T-cell (primary cell): ENCODE data around the gene CRYGS. TPM values are rescaled to one million over a fixed set of nuclear protein-coding genes. Genes with fewer than 3 reads are reported as not detected.

ENCODE experiments used
- ATAC-seq, 4 experiments: fragments of 200-7000 bp in 3 of 4; fragments of 150-1000 bp in 1 of 4; cut with Tn5 transposase; replicated peaks in 1 of 4; 1 replicate in 3 of 4; 2 replicates in 1 of 4; pipeline ENCODE4 v1.10.0; 2021; ENCODE audit warnings: moderate library complexity in 3 of 4, mild to moderate bottlenecking in 2 of 4, moderate number of reproducible peaks in 1 of 4
- CTCF ChIA-PET, 2 donors: fragments of 300-600 bp; sonication (Branson Sonifier 250); formaldehyde crosslinking; loops; one replicate each; lab custom pipeline; 2022; ENCODE audit warnings: antibody characterized with exemption in 2 of 2; lab: Charles Lee
- POLR2A ChIA-PET, 2 donors: fragments of 300-600 bp; sonication (Branson Sonifier 250); formaldehyde crosslinking; loops; one replicate each; lab custom pipeline; 2022; ENCODE audit warnings: antibody characterized with exemption in 2 of 2; lab: Charles Lee
- DNase-seq, 35 experiments: peaks; one replicate each; pipeline versions ENCODE4 v3.0.0 to v3.0.0-alpha.2; 2013 to 2023
- H3K27ac ChIP-seq: one replicate; pipeline ENCODE4 v1.5.1; 2013; ENCODE audit warnings: low read length
- H3K27me3 ChIP-seq, 2 experiments: replicated peaks in 1 of 2; 1 replicate in 1 of 2; 2 replicates in 1 of 2; pipeline versions ENCODE4 v1.6.1 to v1.7.0; 2013; ENCODE audit warnings: low read length in 1 of 2, mixed read lengths in 1 of 2; ENCODE audit not compliant: control insufficient read depth in 2 of 2, insufficient read depth in 2 of 2; ENCODE audit errors: extremely low read depth in 1 of 2
- H3K36me3 ChIP-seq, 2 donors: 1 replicate in 1 of 2; 2 replicates in 1 of 2; pipeline versions ENCODE4 v1.6.1 to v1.7.0; 2013; ENCODE audit warnings: low read length in 1 of 2; ENCODE audit not compliant: control insufficient read depth in 2 of 2, insufficient read depth in 1 of 2; ENCODE audit errors: extremely low read depth in 1 of 2
- H3K4me1 ChIP-seq, 2 experiments: 1 replicate in 1 of 2; 2 replicates in 1 of 2; pipeline versions ENCODE4 v1.6.1 to v1.7.0; 2013; ENCODE audit warnings: low read length in 2 of 2, mixed read lengths in 1 of 2; ENCODE audit not compliant: insufficient read depth in 2 of 2, control insufficient read depth in 1 of 2; ENCODE audit errors: extremely low read depth in 1 of 2
- H3K4me3 ChIP-seq, 2 donors: 1 replicate in 1 of 2; 2 replicates in 1 of 2; pipeline versions ENCODE4 v1.5.1 to v1.7.0; 2013; ENCODE audit warnings: mild to moderate bottlenecking in 2 of 2, low read length in 1 of 2, moderate library complexity in 1 of 2; ENCODE audit not compliant: control insufficient read depth in 1 of 2; ENCODE audit errors: extremely low read depth in 1 of 2
- H3K9me3 ChIP-seq: 2 replicates; pipeline ENCODE4 v1.7.0; 2013
- H3K27ac Mint-ChIP-seq, 2 donors: one replicate each; pipeline ENCODE4 v1.8.0; 2020 to 2021; ENCODE audit warnings: mild to moderate bottlenecking in 2 of 2, mixed read lengths in 2 of 2
- H3K27me3 Mint-ChIP-seq, 2 donors: one replicate each; pipeline ENCODE4 v1.8.0; 2021 to 2022; ENCODE audit warnings: mixed read lengths in 2 of 2
- H3K36me3 Mint-ChIP-seq: one replicate; pipeline ENCODE4 v1.8.0; 2021; ENCODE audit warnings: mixed read lengths
- H3K4me1 Mint-ChIP-seq, 3 donors: one replicate each; pipeline ENCODE4 v1.8.0; 2020 to 2022; ENCODE audit warnings: mixed read lengths in 3 of 3, mild to moderate bottlenecking in 1 of 3
- H3K4me3 Mint-ChIP-seq, 3 donors: one replicate each; pipeline ENCODE4 v1.8.0; 2020 to 2022; ENCODE audit warnings: mild to moderate bottlenecking in 3 of 3, mixed read lengths in 3 of 3, moderate library complexity in 3 of 3
- H3K9me3 Mint-ChIP-seq, 3 donors: one replicate each; pipeline ENCODE4 v1.8.0; 2020 to 2022; ENCODE audit warnings: mixed read lengths in 3 of 3
- WGBS: methylation state at CpG from one replicate; pipeline ENCODE4 v1.1.5; 2013; ENCODE audit warnings: missing lambda C conversion rate; ENCODE audit not compliant: insufficient coverage; 5-methylcytosine and 5-hydroxymethylcytosine counted together
- total RNA-seq, 35 experiments: library from RNA in 6 of 35; stranded (reverse) in 6 of 35; fragments of 120-200 nt in 1 of 35; gene quantifications; one replicate each; pipeline versions ENCODE4 v1.2.1 to v1.2.4 and lab custom pipeline; 2013 to 2026

CRYGS gene
- total RNA-seq, 5 donors from 2014 or later (not counting 1 experiment from before 2014, with no cell fraction given) = 5.5 to 10.4 (median 7.8) TPM

GRCh38 chr3:186519021-186519658 lies 25.0 kb downstream of the CRYGS start:
- Mint-ChIP-seq H3K36me3 (no peaks in the 10 kb centered on the region), H3K27me3 (no peaks in the 10 kb centered on the region), H3K27ac (peak overlapping the region; percentile 65 to 88), H3K9me3 (no peaks in the 10 kb centered on the region), H3K4me3 (peak overlapping the region in 2 of 3 donors; percentile 22 to 39), H3K4me1 (peaks cover 62 to 78% (median 71%) of the 10 kb centered on the region in 3 donors)
- ChIA-PET CTCF (interaction anchor here (0.7 to 5.1 kb wide), 9 partner anchors 10 to 1301 kb away, joined by 3 to 51 read pairs (median 5); no protein-coding TSS in a partner anchor), POLR2A (interaction anchor here (0.6 to 1.5 kb wide), 8 partner anchors 14 to 587 kb away, joined by 3 to 5 read pairs (median 3); partner anchors contain the start of genes DNAJB11 (in 1 of the 2) and TRA2B (in 1 of the 2))
- no peaks in the 10 kb centered on the region for H3K36me3 ChIP-seq
- H3K27ac ChIP-seq = peak overlapping the region; percentile 95
- DNase-seq = peak; percentile 46 to 87 (median 74)
- H3K27me3 ChIP-seq = no peaks in the 10 kb centered on the region
- no peaks in the 10 kb centered on the region for H3K9me3 ChIP-seq
- H3K4me3 ChIP-seq = peak overlapping the region; percentile 11 to 33
- WGBS = 1% methylated on average over 6 of the region's 6 CpGs
- ATAC-seq = peak; percentile 99
- H3K4me1 ChIP-seq = peaks cover 59 to 72% of the 10 kb centered on the region in 2 experiments

- H3K4me1 Mint-ChIP-seq = peaks cover 62 to 83% (median 71%) of the 10 kb centered on the region in 3 donors
- no peak overlapping the region for H3K4me3 Mint-ChIP-seq
- WGBS = 93% methylated on average over 2 of the region's 4 CpGs
- no peak for ATAC-seq
- H3K4me3 ChIP-seq = no peak overlapping the region
- H3K27ac Mint-ChIP-seq = no peak overlapping the region
- DNase-seq = no peak
- no peaks in the 10 kb centered on the region for H3K27me3 ChIP-seq
- no peaks in the 10 kb centered on the region for H3K27me3 Mint-ChIP-seq
- H3K36me3 Mint-ChIP-seq = no peaks in the 10 kb centered on the region
- H3K36me3 ChIP-seq = no peaks in the 10 kb centered on the region
- ChIA-PET CTCF (interaction anchor here (0.6 to 5.1 kb wide), 3 partner anchors 23 to 526 kb away, joined by 3 to 51 read pairs (median 5); no protein-coding TSS in a partner anchor), POLR2A (interaction anchor here in 1 of 2 donors (0.8 kb wide), 1 partner anchor 63 kb away, joined by 3 read pairs; no protein-coding TSS in a partner anchor)
- no peak overlapping the region for H3K27ac ChIP-seq
- H3K9me3 Mint-ChIP-seq = no peaks in the 10 kb centered on the region
- H3K9me3 ChIP-seq = no peaks in the 10 kb centered on the region
- peaks cover 59 to 72% of the 10 kb centered on the region in 2 experiments for H3K4me1 ChIP-seq
Measured at GRCh38 chr3:186517218-186517617, 27.0 kb downstream of the CRYGS start.

GRCh38 chr3:186516646-186517045 lies 27.5 kb downstream of the CRYGS start:
- no peaks in the 10 kb centered on the region for H3K9me3 Mint-ChIP-seq
- POLR2A ChIA-PET = interaction anchor here in 1 of 2 donors (0.8 kb wide), 1 partner anchor 64 kb away, joined by 3 read pairs; no protein-coding TSS in a partner anchor
- Histone ChIP-seq H3K36me3 (no peaks in the 10 kb centered on the region), H3K9me3 (no peaks in the 10 kb centered on the region), H3K27me3 (no peaks in the 10 kb centered on the region), H3K4me3 (no peak overlapping the region), H3K27ac (no peak overlapping the region), H3K4me1 (peaks cover 59 to 69% of the 10 kb centered on the region in 2 experiments)
- H3K27ac Mint-ChIP-seq = peak overlapping the region; percentile 9 to 13
- H3K4me3 Mint-ChIP-seq = peak overlapping the region in 1 of 3 donors; percentile 9
- H3K27me3 Mint-ChIP-seq = no peaks in the 10 kb centered on the region
- DNase-seq (no peak), ATAC-seq (no peak)
- CTCF ChIA-PET = interaction anchor here (0.6 to 5.1 kb wide), 3 partner anchors 23 to 526 kb away, joined by 3 to 51 read pairs (median 5); no protein-coding TSS in a partner anchor
- H3K4me1 Mint-ChIP-seq = peaks cover 62 to 80% (median 70%) of the 10 kb centered on the region in 3 donors
- H3K36me3 Mint-ChIP-seq = no peaks in the 10 kb centered on the region
- WGBS = no CpG with 5 or more reads among the region's 2 CpGs

- peak overlapping the region; percentile 59 to 69 for H3K27ac Mint-ChIP-seq
- ChIA-PET CTCF (no interaction called here), POLR2A (no interaction called here)
- peaks cover 50 to 64% (median 55%) of the 10 kb centered on the region in 3 donors for H3K4me1 Mint-ChIP-seq
- H3K4me3 Mint-ChIP-seq = peak overlapping the region in 1 of 3 donors; percentile 9
- WGBS = 0% methylated on average over 1 of the region's 4 CpGs
- Histone ChIP-seq H3K27me3 (no peaks in the 10 kb centered on the region), H3K4me3 (no peak overlapping the region), H3K9me3 (no peaks in the 10 kb centered on the region), H3K36me3 (no peaks in the 10 kb centered on the region), H3K27ac (peak overlapping the region; percentile 41), H3K4me1 (peaks cover 52 to 59% of the 10 kb centered on the region in 2 experiments)
- H3K27me3 Mint-ChIP-seq = no peaks in the 10 kb centered on the region
- no peaks in the 10 kb centered on the region for H3K36me3 Mint-ChIP-seq
- peak in 32 of 35 experiments; percentile 11 to 56 (median 26) for DNase-seq
- peak in 2 of 4 experiments; percentile 28 to 45 for ATAC-seq
- H3K9me3 Mint-ChIP-seq = no peaks in the 10 kb centered on the region
Measured at GRCh38 chr3:186515125-186515524, 29.1 kb downstream of the CRYGS start.

- H3K4me3 ChIP-seq = no peak overlapping the region
- POLR2A ChIA-PET = no interaction called here
- peaks cover 45 to 52% of the 10 kb centered on the region in 2 experiments for H3K4me1 ChIP-seq
Measured at GRCh38 chr3:186514296-186515002, 29.7 kb downstream of the CRYGS start.

GRCh38 chr3:186513386-186513785 lies 30.8 kb downstream of the CRYGS start:
- Mint-ChIP-seq H3K4me3 (no peak overlapping the region), H3K27me3 (no peaks in the 10 kb centered on the region), H3K4me1 (peaks cover 38 to 49% (median 39%) of the 10 kb centered on the region in 3 donors), H3K36me3 (no peaks in the 10 kb centered on the region), H3K27ac (no peak overlapping the region), H3K9me3 (no peaks in the 10 kb centered on the region)
- H3K36me3 ChIP-seq = no peaks in the 10 kb centered on the region
- ChIA-PET CTCF (interaction anchor here in 1 of 2 donors (0.6 kb wide), 1 partner anchor 529 kb away, joined by 6 read pairs; no protein-coding TSS in a partner anchor), POLR2A (no interaction called here)
- H3K27me3 ChIP-seq = peaks cover 0 to 4% of the 10 kb centered on the region in 2 experiments
- H3K4me3 ChIP-seq = no peak overlapping the region
- ATAC-seq = no peak
- H3K27ac ChIP-seq = no peak overlapping the region
- H3K9me3 ChIP-seq = no peaks in the 10 kb centered on the region
- peaks cover 37 to 43% of the 10 kb centered on the region in 2 experiments for H3K4me1 ChIP-seq
- no peak for DNase-seq
- 96% methylated on average over 5 of the region's 5 CpGs for WGBS

More at GRCh38 chr3:186514296-186515002, 29.7 kb downstream of the CRYGS start:
- Histone ChIP-seq H3K9me3 (no peaks in the 10 kb centered on the region), H3K27me3 (no peaks in the 10 kb centered on the region), H3K36me3 (no peaks in the 10 kb centered on the region), H3K27ac (peak overlapping the region; percentile 41)
- CTCF ChIA-PET = no interaction called here
- ATAC-seq = no peak
- H3K36me3 Mint-ChIP-seq = no peaks in the 10 kb centered on the region
- no peaks in the 10 kb centered on the region for H3K27me3 Mint-ChIP-seq
- H3K4me3 Mint-ChIP-seq = peak overlapping the region in 1 of 3 donors; percentile 9
- H3K9me3 Mint-ChIP-seq = no peaks in the 10 kb centered on the region
- peaks cover 48 to 60% (median 49%) of the 10 kb centered on the region in 3 donors for H3K4me1 Mint-ChIP-seq
- DNase-seq = peak in 1 of 35 experiments; percentile 25
- H3K27ac Mint-ChIP-seq = peak overlapping the region; percentile 59 to 69
- WGBS = 50% methylated on average over 1 of the region's 3 CpGs
